HFF-Myc (cell line): ENCODE measurements around the gene GRIN1.

Experiments used
- DNase-seq: peaks from one replicate; pipeline ENCODE4 v3.0.0-alpha.2; 2011; ENCODE audit warnings: low read depth; ENCODE audit errors: extremely low read depth
- H3K4me3 ChIP-seq: replicated peaks from 2 replicates; pipeline ENCODE4 v1.5.1; 2011; ENCODE audit warnings: low read depth, mild to moderate bottlenecking, control low read depth, low read length
- TF ChIP-seq, protein P1 (sequence below): IDR thresholded peaks from 2 replicates; pipeline ENCODE4 v1.5.1; 2012; ENCODE audit warnings: mild to moderate bottlenecking, low read depth, low read length, control low read depth; ENCODE audit errors: missing control alignments

GRIN1 gene

DNA sequence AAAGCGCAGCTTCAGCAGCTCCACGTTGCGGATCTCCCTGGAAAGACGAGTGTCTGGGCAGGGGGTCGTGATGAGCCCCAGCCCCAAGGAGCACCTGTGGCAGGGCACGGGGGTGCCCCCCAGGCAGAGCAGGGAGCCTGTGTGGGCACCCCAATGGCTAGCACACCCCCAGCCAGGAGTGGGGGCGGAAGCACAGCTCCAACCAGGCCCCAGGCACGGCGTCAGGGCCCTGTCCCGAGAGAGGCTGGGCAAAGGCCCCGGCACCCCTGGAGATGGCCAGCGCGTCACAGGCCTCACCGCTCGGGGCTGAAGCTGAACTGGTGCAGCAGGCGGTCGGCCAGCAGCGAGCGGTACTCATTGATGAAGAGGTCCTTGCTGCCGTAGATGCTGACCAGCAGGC lies 41.5 kb downstream of the GRIN1 start:
- no peak for DNase-seq
- H3K4me3 ChIP-seq = no peak overlapping the region
- TF ChIP-seq, protein P1, sequence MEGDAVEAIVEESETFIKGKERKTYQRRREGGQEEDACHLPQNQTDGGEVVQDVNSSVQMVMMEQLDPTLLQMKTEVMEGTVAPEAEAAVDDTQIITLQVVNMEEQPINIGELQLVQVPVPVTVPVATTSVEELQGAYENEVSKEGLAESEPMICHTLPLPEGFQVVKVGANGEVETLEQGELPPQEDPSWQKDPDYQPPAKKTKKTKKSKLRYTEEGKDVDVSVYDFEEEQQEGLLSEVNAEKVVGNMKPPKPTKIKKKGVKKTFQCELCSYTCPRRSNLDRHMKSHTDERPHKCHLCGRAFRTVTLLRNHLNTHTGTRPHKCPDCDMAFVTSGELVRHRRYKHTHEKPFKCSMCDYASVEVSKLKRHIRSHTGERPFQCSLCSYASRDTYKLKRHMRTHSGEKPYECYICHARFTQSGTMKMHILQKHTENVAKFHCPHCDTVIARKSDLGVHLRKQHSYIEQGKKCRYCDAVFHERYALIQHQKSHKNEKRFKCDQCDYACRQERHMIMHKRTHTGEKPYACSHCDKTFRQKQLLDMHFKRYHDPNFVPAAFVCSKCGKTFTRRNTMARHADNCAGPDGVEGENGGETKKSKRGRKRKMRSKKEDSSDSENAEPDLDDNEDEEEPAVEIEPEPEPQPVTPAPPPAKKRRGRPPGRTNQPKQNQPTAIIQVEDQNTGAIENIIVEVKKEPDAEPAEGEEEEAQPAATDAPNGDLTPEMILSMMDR = no peak

DNA sequence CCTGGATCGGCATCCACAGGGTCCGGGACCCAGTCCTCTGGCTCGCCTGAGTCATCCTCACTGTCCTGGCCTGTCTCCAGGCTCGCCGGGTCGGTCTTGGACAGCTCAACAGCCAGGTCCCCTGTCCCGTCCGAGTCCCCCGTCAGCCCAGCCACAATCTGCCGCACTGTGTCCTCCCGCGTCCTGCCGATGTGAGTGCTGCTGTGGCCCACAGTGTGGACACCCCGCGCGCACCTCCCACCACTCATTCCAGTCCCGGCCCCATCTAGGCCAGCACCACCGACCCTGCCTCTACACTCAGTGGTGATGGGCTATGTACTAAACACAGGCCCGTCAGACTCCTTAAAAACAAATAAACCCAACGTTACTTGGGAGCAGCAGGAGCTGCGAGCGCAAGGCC lies 42.7 kb downstream of the GRIN1 start:
- no peak overlapping the region for H3K4me3 ChIP-seq
- no peak for DNase-seq
- TF ChIP-seq, protein P1 = no peak

DNA sequence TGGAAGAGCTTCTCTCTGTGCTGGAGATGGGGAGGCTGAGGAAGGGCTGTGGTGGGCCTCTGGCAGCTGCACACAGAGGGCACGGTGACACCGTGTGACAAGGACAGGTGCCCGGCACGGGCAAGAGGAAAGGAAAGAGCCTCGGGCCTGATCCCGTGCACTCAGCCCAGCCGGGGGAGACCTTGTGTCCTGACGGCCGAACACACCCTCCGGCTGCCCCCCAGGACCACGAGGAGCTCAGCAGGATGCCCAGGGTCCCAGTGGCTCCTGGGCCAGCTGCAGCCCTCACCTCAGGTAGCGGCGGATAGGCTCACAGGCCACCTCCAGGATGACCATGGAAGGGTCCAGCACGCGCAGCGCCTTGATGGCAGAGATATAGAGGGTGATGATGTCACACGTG lies 43.9 kb downstream of the GRIN1 start:
- H3K4me3 ChIP-seq = no peak overlapping the region
- TF ChIP-seq, protein P1 = no peak
- DNase-seq = no peak

DNA sequence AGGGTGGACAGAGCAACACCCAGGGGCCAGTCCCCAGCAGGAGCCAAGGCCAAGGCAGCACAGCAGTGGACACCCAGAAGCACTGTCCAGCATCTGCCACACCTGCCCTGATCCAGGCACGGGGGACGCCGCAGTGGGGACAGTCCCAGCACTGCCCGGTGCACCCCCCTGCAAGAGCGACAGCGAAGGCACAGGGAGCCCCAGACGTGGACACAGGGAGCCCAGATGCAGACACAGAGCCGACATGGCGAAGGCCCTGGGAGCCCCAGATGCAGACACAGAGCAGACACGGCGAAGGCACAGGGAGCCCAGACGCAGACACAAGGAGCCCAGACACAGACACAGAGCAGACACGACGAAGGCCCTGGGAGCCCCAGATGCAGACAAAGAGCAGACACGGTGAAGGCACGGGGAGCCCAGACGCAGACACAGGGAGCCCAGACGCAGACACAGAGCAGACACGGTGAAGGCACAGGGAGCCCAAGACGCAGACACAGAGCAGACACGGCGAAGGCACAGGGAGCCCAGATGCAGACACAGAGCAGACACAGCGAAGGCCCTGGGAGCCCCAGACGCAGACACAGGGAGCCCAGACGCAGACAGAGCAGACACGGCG lies 45.1 kb downstream of the GRIN1 start:
- H3K4me3 ChIP-seq = no peak overlapping the region
- TF ChIP-seq, protein P1 = no peak

DNA sequence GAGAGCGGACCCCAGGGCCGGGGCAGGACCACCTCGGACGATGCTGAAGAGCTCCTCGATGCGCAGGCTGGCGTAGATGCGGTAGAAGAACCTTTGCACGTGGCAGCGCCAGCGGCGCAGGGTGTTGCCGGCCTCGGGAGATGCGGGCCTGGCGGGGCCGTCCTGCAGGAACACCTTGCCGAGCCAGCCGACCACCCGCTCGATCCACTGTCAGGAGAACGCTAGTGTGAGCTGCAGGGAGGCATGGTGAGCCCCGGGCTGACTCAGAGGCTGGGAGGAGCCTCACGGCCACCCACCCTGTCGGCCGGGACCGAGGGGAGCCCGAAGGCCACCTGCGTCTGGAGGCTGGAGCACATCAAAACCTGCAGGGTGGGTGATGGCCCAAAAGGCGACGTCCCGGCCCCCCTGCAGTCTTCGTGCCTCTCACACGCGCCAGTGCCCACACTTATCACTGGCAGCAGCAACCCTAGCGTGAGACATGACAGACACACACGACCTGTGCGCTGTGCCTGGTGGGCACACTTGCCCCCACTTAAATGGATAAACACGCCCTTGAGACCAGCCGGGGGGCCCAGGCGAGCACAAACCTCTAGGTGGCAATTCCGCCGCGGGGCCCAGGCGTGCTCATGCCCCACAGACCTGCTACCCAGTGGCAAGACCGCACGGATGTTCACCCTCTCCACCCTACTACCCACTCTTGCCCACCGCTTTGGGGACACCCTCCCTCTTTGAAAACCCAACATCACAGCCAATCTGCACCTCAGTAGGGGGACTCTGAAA lies 46.1 kb downstream of the GRIN1 start:
- TF ChIP-seq, protein P1 = no peak
- H3K4me3 ChIP-seq = no peak overlapping the region
- DNase-seq = no peak

More for the DNA sequence above, 45.1 kb downstream of the GRIN1 start:
- no peak for DNase-seq

DNA sequence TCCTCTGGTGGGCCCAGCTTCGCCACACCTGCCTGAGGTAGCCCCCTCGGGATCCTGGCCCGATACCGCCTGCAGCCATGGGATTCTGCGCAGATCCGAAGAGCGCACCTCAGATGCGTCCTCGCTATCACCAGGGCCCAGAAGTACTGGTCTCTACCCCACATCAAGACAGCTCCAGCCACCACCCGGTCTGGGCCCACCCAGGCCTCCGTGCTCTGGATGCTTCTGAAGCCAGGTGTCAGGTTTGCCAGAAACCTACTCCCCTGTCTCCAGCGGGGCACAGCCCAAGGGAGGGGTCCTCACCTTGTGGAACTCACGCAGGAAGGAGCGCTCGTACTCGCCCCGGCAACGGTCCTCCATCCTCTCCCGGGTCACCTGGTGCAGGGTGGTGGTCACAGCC lies 47.0 kb downstream of the GRIN1 start:
- no peak for DNase-seq
- TF ChIP-seq, protein P1 = no peak
- no peak overlapping the region for H3K4me3 ChIP-seq
